Stomach (tissue), 9 donors: ENCODE results near the gene ERMP1. TPM values are rescaled to one million over a fixed set of nuclear protein-coding genes. Genes with fewer than 3 reads are reported as not detected.

ENCODE experiments used
- DNase-seq, 2 donors: peaks; one replicate each; pipeline versions ENCODE4 v3.0.0 to v3.0.0-alpha.2; 2013 to 2019
- H3K27ac ChIP-seq, 5 donors: fragments of 200-600 bp in 4 of 5; sonication (generic) in 4 of 5; one replicate each; pipeline ENCODE4 v1.5.1; 2013 to 2019; ENCODE audit warnings: mild to moderate bottlenecking in 1 of 5, moderate library complexity in 1 of 5
- H3K27me3 ChIP-seq, 3 donors: fragments of 200-600 bp; sonication (generic); one replicate each; pipeline ENCODE4 v1.5.1; 2017 to 2019; ENCODE audit warnings: mixed run types in 1 of 3
- H3K36me3 ChIP-seq, 4 donors: fragments of 200-600 bp; sonication (generic); 1 replicate in 3 of 4; 2 replicates in 1 of 4; pipeline ENCODE4 v1.5.1; 2016 to 2019
- H3K4me1 ChIP-seq, 4 donors: fragments of 200-600 bp; sonication (generic); one replicate each; pipeline ENCODE4 v1.5.1; 2016 to 2019
- H3K4me3 ChIP-seq, 4 donors: fragments of 200-600 bp; sonication (generic) in 3 of 4; one replicate each; pipeline ENCODE4 v1.5.1; 2016 to 2019; ENCODE audit warnings: mild to moderate bottlenecking in 1 of 4
- H3K9me3 ChIP-seq, 4 donors: fragments of 200-600 bp; sonication (generic); one replicate each; pipeline ENCODE4 v1.5.1; 2016 to 2019
- EP300 ChIP-seq: sonication (generic); formaldehyde crosslinking; IDR thresholded peaks from one replicate; pipeline ENCODE4 v1.6.1; 2017; ENCODE audit warnings: antibody characterized with exemption
- POLR2A ChIP-seq, 4 donors: fragments of 450-650 bp; IDR thresholded peaks; one replicate each; pipeline ENCODE4 v1.6.1; 2016; ENCODE audit warnings: antibody characterized with exemption in 4 of 4, control low read depth in 2 of 4, mild to moderate bottlenecking in 1 of 4, moderate library complexity in 1 of 4
- POLR2AphosphoS5 ChIP-seq, 3 donors: sonication (generic); formaldehyde crosslinking; IDR thresholded peaks; one replicate each; pipeline ENCODE4 v1.6.1; 2016; ENCODE audit warnings: antibody characterized with exemption in 3 of 3
- WGBS, 5 donors: extraction: QIAGEN DNeasy Blood & Tissue Kit in 3 of 5; methylation state at CpG; one replicate each; pipeline versions ENCODE4 v1.1.5 to v1.1.7; 2013 to 2018; 5-methylcytosine and 5-hydroxymethylcytosine counted together
- intact Hi-C: fragments of 100-400 bp; cut with DNase I; formaldehyde crosslinking; loops from one replicate; pipeline ENCODE4 v1.15.1; 2023; ENCODE audit warnings: low total_unique reads
- polyA plus RNA-seq, 3 donors: library from polyadenylated mRNA; stranded (reverse); fragments of 200-250 nt; gene quantifications; one replicate each; pipeline ENCODE4 v1.2.3, GENCODE V29; 2013
- total RNA-seq, 5 donors: library from RNA; depleted of rRNA; stranded (reverse); fragments of >200 nt; gene quantifications; one replicate each; pipeline versions ENCODE4 v1.1.0 to v1.2.3, GENCODE V29; 2014 to 2016
- TF ChIP-seq, protein P1 (sequence below), 7 experiments: fragments of 450-650 bp in 4 of 7; fragments of 200-600 bp in 3 of 7; sonication (generic) in 3 of 7; IDR thresholded peaks; one replicate each; pipeline ENCODE4 v1.5.1; 2016 to 2019; ENCODE audit warnings: antibody characterized with exemption in 7 of 7, control low read depth in 2 of 7, mild to moderate bottlenecking in 1 of 7
- donor health status: healthy with polysubstance abuse.
- donor health status: Bipolar disorder and iron deficiency.
- donor health status: healthy.

Gene ERMP1
- total and polyA plus RNA-seq, 8 donors = 2.0 to 32.1 (median 16.3) TPM

DNA sequence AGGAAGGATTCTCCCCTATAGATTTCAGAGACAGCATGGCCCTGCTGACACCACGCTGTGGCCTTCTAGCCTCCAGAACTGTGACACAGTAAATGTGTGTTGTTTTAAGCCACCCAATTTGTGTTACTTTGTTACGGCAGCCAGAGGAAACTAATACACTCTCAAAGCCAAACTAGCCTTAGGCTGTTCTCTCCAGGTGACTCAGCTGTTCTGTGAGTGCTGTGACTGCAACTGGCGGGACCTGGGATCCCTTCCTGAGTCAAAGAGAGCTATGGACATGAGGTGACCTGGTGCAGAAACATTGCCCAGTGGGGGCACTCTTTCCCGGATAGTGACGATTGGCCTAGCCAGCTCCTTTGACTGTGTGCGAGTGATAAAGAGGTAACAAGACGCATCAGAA, 43.8 kb upstream of the ERMP1 start:
- TF ChIP-seq, protein P1, sequence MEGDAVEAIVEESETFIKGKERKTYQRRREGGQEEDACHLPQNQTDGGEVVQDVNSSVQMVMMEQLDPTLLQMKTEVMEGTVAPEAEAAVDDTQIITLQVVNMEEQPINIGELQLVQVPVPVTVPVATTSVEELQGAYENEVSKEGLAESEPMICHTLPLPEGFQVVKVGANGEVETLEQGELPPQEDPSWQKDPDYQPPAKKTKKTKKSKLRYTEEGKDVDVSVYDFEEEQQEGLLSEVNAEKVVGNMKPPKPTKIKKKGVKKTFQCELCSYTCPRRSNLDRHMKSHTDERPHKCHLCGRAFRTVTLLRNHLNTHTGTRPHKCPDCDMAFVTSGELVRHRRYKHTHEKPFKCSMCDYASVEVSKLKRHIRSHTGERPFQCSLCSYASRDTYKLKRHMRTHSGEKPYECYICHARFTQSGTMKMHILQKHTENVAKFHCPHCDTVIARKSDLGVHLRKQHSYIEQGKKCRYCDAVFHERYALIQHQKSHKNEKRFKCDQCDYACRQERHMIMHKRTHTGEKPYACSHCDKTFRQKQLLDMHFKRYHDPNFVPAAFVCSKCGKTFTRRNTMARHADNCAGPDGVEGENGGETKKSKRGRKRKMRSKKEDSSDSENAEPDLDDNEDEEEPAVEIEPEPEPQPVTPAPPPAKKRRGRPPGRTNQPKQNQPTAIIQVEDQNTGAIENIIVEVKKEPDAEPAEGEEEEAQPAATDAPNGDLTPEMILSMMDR (IDR thresholded peaks at IDR 0.05) = no peak
- TF ChIP-seq POLR2A (IDR thresholded peaks at IDR 0.05) = no peak
- TF ChIP-seq POLR2AphosphoS5 (IDR thresholded peaks at IDR 0.05) = no peak
- no peak for TF ChIP-seq EP300
- 90 to 96% (median 92%) methylated on average over 3 to 7 of the region's 7 CpGs for WGBS, 5 donors
- no peak overlapping the region for H3K27ac ChIP-seq

DNA sequence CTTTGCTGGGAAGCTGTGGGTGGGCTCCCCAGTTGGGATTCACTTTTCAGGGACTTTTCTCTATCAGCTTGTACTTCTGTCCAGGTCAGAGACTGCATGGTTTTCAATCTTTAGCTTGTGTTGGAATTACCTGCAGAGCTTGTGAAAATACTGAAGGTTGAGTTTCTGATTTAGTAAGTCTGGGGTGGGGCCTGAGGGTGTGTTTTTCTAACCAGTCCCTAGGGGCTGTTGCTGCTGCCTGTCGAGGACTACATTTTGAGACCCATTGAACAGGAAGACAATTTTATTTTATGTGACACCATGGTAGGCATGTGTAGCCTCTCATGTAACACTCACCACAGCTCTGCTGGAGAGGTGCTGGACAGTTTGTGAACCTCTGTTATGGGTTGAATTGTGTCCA, 43.1 kb upstream of the ERMP1 start:
- Histone ChIP-seq H3K27me3 (no peaks in the 10 kb centered on the region), H3K36me3 (peaks cover 0 to 18% (median 6%) of the 10 kb centered on the region in 4 donors), H3K4me3 (no peak overlapping the region), H3K4me1 (no peaks in the 10 kb centered on the region), H3K9me3 (no peaks in the 10 kb centered on the region), H3K27ac (no peak overlapping the region)
- no peak for DNase-seq
- 58 to 89% (median 77%) methylated on average over 1 of the region's 1 CpG for WGBS, 5 donors
- no peak for TF ChIP-seq EP300
- no peak for TF ChIP-seq POLR2AphosphoS5 (IDR thresholded peaks at IDR 0.05)
- TF ChIP-seq POLR2A (IDR thresholded peaks at IDR 0.05) = no peak
- TF ChIP-seq, protein P1 (IDR thresholded peaks at IDR 0.05) = no peak
- intact Hi-C loops = no loop called here

More for the DNA sequence above, 43.8 kb upstream of the ERMP1 start:
- H3K36me3 ChIP-seq = peaks cover 0 to 18% (median 6%) of the 10 kb centered on the region in 4 donors
- intact Hi-C loops = no loop called here
- no peak for DNase-seq
- H3K4me3 ChIP-seq = no peak overlapping the region
- no peaks in the 10 kb centered on the region for H3K9me3 ChIP-seq
- no peaks in the 10 kb centered on the region for H3K27me3 ChIP-seq
- no peaks in the 10 kb centered on the region for H3K4me1 ChIP-seq

DNA sequence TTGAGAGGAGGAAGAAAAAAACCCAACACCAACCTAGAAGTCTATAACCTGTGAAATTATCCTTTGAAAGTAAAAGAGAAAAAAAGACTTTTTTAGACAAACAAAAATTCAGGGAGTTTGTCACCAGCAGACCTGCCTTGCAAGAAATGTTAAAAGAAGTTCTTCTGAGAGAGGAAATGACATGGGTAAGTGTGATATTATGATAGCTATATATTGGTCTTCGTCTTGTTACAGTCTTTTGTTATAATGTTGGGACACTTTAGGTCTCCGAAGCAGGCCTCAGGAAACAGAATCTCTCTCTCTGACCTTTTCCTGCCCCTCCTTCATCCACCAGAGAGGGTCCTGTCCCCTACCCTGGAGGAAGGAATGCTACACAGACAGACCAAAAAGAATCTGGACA, 41.1 kb upstream of the ERMP1 start:
- no peak for TF ChIP-seq EP300
- no peak for TF ChIP-seq POLR2AphosphoS5 (IDR thresholded peaks at IDR 0.05)
- TF ChIP-seq POLR2A (IDR thresholded peaks at IDR 0.05) = no peak
- TF ChIP-seq, protein P1 (IDR thresholded peaks at IDR 0.05) = no peak
- WGBS, 5 donors = 80 to 95% (median 89%) methylated on average over 2 of the region's 2 CpGs

DNA sequence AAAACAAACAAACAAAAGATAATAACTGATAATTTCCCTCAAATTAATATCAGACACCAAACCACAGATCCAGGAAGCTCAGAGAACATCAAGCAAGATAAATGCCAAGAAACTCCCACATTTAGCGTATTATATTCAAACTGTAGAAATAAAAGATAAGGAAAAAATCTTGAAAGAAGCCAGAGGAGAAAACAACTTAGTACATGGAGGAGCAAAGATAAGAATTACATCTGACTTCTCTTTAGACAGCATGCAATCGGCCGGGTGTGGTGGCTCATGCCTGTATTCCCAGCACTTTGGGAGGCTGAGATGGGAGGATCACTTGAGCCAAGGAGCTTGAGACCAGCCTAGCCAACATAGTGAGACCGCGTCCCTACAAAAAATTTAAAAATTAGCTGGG, 40.5 kb upstream of the ERMP1 start:
- Histone ChIP-seq H3K27ac (no peak overlapping the region), H3K27me3 (no peaks in the 10 kb centered on the region), H3K4me3 (no peak overlapping the region), H3K4me1 (no peaks in the 10 kb centered on the region), H3K36me3 (peaks cover 0 to 18% (median 6%) of the 10 kb centered on the region in 4 donors), H3K9me3 (no peaks in the 10 kb centered on the region)
- DNase-seq = no peak
- WGBS, 5 donors = 94 to 98% (median 96%) methylated on average over 5 of the region's 5 CpGs
- no peak for TF ChIP-seq POLR2A (IDR thresholded peaks at IDR 0.05)
- TF ChIP-seq POLR2AphosphoS5 (IDR thresholded peaks at IDR 0.05) = no peak
- TF ChIP-seq, protein P1 (IDR thresholded peaks at IDR 0.05) = no peak
- TF ChIP-seq EP300 = no peak
- intact Hi-C loops = no loop called here

More for the DNA sequence above, 41.1 kb upstream of the ERMP1 start:
- H3K9me3 ChIP-seq = no peaks in the 10 kb centered on the region
- DNase-seq = no peak
- no peak overlapping the region for H3K27ac ChIP-seq
- H3K27me3 ChIP-seq = no peaks in the 10 kb centered on the region
- H3K4me3 ChIP-seq = no peak overlapping the region
- intact Hi-C loops = no loop called here
- H3K4me1 ChIP-seq = no peaks in the 10 kb centered on the region
- H3K36me3 ChIP-seq = peaks cover 0 to 18% (median 6%) of the 10 kb centered on the region in 4 donors
